ENCODE data around the gene TM7SF3.

DNA sequence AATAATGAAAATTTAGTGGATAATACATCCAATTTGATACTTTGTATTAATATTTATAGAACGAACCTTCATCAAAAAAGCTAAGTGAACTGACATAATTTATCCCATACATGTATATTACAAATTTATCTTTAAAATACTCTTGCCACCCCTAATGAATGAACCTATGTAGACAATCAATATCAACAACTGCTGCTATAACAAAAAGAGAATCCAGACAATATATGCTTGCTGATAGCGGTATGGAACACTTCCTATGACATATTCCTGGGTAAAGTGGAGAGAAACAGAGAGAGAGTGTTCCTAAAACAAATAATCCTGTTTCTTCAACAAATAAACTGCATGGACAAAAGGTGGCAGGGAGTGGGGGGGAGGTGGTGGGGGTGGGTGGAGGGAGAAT lies 31.3 kb downstream of the TM7SF3 start:
- TF ChIP-seq POLR2A (IDR thresholded peaks at IDR 0.05; ENCODE audit: low read depth, low read length) (no peak), GATA2 (IDR thresholded peaks at IDR 0.05; ENCODE audit: insufficient read depth, insufficient read length, low read depth, low read length) (no peak), EZH2 (IDR thresholded peaks at IDR 0.05; ENCODE audit: borderline replicate concordance, low read depth, low read length, severe bottlenecking) (no peak), MYC (IDR thresholded peaks at IDR 0.05; ENCODE audit: low read depth, low read length) (no peak), POLR2AphosphoS5 (IDR thresholded peaks at IDR 0.05; ENCODE audit: insufficient read depth, low read depth, low read length) (no peak), JUN (IDR thresholded peaks at IDR 0.05; ENCODE audit: borderline replicate concordance, insufficient read depth, insufficient read length, low read depth) (no peak)
- TF ChIP-seq, protein P1, sequence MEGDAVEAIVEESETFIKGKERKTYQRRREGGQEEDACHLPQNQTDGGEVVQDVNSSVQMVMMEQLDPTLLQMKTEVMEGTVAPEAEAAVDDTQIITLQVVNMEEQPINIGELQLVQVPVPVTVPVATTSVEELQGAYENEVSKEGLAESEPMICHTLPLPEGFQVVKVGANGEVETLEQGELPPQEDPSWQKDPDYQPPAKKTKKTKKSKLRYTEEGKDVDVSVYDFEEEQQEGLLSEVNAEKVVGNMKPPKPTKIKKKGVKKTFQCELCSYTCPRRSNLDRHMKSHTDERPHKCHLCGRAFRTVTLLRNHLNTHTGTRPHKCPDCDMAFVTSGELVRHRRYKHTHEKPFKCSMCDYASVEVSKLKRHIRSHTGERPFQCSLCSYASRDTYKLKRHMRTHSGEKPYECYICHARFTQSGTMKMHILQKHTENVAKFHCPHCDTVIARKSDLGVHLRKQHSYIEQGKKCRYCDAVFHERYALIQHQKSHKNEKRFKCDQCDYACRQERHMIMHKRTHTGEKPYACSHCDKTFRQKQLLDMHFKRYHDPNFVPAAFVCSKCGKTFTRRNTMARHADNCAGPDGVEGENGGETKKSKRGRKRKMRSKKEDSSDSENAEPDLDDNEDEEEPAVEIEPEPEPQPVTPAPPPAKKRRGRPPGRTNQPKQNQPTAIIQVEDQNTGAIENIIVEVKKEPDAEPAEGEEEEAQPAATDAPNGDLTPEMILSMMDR (IDR thresholded peaks at IDR 0.05; ENCODE audit: extremely low read depth in 1 of 2, insufficient read depth in 1 of 2, low read depth in 1 of 2, low read length in 2 of 2), result no peak
- TF ChIP-seq, protein P2, sequence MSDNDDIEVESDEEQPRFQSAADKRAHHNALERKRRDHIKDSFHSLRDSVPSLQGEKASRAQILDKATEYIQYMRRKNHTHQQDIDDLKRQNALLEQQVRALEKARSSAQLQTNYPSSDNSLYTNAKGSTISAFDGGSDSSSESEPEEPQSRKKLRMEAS (IDR thresholded peaks at IDR 0.05; ENCODE audit: insufficient read depth, insufficient read length), result no peak

All from endothelial cell of umbilical vein (primary cell).